ENCODE measurements around the gene TMEM117. TPM values are rescaled to one million over a fixed set of nuclear protein-coding genes. Genes with fewer than 3 reads are reported as not detected.

The TMEM117 gene
- total RNA-seq, 1 donor from 2014 or later, result 0.51 TPM

DNA sequence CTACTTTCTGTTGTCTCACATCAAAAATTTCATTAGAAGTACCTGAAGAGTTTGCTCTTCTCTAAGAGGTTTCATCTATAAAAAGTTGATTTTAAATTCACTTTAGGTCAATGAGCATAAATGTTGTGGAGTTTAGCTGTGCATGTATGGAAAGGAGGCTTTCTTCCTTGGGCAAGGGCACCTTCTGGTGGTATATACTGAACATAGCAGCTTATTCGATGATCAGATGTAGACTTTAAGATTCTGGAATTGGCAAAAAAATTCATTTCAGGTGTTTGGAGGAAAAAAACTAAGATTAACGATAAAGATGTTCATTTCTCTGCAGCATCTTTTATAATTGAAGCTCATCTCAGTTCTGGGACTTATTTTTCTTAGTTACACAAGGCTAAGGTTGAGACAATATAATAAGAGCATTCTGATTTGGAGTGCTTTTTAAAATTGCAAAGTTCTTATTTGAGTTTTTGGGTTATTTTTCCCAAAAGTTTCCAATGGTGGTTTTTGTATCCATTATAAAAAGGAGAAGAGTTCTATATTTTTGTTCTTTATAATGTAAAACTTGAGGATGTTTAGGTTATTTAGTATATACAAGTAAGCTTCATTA, 46.8 kb downstream of the TMEM117 start:
- intact Hi-C loops (cut with micrococcal nuclease), result loop anchor here (1.0 to 10.0 kb wide), 7 partner anchors 76 to 1398 kb away; partner anchors contain the start of genes IRAK4, PUS7L and TWF1

GRCh38 chr12:43883311-43883710, 47.4 kb downstream of the TMEM117 start:
- intact Hi-C loops (cut with micrococcal nuclease), result loop anchor here (2.0 to 10.0 kb wide), 3 partner anchors 155 to 1399 kb away; no protein-coding TSS in a partner anchor

GRCh38 chr12:43883748-43884147, 47.9 kb downstream of the TMEM117 start:
- intact Hi-C loops (cut with micrococcal nuclease), result loop anchor here (2.0 to 10.0 kb wide), 3 partner anchors 155 to 1399 kb away; no protein-coding TSS in a partner anchor

DNA sequence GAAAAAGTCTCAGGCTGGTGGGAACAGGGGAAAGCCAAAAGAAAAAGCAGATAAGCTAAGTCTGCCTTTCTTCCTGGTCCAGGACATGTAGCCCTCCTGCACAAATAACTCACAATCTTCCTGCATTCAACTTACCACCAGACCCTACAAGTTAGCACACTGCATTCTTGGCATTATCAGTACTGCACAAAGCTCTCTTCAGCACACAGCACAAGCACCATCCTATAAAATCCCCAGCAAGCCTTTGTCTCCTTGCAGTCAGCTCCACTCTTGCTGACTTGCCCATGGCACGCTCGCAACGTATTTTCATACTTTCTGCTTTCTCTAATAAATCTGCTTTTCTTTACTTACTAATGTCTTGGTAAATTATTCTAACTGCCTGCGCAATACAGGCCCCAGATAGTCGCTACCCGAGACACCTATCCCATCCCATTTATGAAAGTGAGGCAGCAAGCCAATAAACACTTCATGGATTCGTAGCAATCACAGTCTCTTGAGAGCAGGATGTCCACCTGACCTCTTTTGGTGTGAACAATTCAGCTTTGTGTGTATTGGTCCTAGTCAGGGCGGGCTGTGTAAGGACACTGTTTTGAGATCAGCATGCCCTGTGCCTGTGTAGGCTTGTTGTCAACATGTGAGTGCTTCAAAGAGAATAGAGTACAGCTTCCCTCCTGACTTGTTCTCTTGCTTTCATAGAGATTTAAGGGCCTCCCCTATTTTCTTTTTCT, 49.0 kb downstream of the TMEM117 start:
- intact Hi-C loops (cut with micrococcal nuclease), result loop anchor here (10.0 kb wide), 2 partner anchors 210 to 1400 kb away; no protein-coding TSS in a partner anchor

DNA sequence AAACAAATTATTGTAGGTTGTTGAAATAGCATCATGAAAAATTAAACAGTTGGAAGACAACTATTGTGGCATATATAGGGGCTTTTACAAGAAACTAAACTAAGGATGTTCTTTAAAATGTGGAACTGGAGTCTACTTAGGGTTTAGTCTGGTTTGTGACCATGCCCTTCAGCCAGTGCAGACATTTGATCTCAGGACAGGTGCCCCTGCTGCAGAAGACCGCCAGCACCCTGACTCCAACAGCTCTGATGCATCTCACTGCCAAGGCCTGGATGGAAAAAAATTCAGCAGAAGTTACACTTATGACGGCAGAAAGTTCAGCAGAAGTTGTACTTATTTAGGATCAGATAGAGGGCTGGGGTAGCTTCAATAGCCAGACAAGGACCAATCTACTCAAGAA, 51.5 kb downstream of the TMEM117 start:
- intact Hi-C loops (cut with micrococcal nuclease), result loop anchor here (10.0 kb wide), 2 partner anchors 213 to 1403 kb away; no protein-coding TSS in a partner anchor

- intact Hi-C loops (cut with micrococcal nuclease), result no loop called here
These were observed 56.1 kb downstream of the TMEM117 start for GRCh38 chr12:43891856-43892574.

DNA sequence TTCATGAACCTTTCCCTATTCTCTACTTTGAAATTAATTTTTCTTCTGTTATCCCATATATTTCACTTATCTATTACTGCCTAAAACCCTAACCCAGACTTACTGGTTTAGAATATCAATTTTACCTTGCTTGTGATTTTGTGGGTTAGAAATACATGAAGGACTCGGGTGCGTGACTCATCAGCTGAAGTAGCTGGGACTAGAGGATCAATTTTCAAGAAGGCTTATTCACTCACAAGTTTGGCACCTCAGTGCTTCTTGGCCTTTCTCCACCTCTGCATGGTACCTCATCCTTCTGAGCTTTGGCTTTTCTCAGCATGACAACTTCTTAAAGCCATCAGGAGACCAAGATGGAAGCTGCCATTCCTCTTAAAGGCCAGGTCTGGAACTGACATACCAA, 57.8 kb downstream of the TMEM117 start:
- intact Hi-C loops (cut with micrococcal nuclease), result no loop called here

DNA sequence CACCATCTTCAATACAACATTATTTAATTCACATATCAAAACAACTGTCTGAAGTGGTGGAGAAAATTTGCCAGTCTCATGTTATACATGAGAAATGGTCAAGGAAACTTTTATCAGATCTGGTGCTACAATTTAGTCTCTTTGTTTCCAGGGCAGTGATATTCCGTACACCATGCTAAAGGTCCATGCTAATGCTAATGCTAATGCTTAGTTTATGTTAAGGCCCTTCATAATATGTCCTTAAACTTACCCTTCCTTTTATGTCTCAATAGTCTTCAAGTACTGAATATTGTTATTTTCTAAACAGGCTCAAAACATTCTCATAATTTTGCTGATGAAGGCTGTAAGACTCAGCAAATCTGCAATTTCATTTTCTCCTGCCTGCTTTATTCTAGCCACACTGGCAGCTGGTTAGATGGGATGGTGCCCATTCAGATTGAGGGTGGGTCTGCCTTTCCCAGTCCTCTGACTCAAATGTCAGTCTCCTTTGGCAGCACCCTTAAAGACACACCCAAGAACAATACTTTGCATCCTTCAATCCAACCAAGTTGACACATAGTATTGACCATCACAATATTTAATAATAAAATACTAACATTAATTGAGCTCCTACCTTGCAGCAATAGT, 59.8 kb downstream of the TMEM117 start:
- intact Hi-C loops (cut with micrococcal nuclease), result no loop called here

DNA sequence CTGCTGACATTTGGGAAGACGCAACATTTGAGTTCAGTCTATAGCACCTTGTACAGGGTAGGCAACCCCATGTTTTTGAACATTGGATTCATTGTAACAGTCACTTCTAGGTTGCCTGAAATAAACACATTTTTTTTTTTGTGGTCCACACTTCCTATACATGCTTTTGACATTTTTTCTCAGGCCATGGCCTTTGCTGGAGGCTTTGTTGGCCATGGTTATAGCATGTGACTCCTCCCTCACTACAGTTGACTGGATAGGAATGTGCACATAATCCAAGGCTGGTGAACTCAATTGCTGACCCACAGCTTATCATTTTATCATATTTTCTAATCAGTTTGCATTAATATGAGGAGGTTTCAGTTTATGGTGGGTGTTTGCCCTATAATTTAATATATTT, 60.6 kb downstream of the TMEM117 start:
- intact Hi-C loops (cut with micrococcal nuclease), result no loop called here

DNA sequence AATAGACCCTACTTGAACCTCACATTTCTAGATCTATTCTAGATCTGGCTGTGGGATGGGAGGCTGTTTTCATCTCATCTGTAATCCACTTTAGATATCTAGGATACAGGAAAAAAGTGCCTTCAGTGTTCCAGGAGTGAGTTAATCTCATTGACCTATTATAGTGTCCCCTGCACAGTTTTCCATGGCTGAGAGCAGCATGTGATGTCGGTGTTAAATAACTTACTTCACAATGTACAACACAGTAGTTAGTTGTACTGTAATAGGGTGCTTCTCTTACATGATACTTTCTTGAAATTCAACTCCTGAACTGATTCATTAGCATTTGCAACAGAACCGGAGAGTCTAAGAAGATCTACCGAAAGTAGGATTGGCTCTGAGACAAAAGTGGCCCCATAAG, 62.6 kb downstream of the TMEM117 start:
- intact Hi-C loops (cut with micrococcal nuclease), result no loop called here

DNA sequence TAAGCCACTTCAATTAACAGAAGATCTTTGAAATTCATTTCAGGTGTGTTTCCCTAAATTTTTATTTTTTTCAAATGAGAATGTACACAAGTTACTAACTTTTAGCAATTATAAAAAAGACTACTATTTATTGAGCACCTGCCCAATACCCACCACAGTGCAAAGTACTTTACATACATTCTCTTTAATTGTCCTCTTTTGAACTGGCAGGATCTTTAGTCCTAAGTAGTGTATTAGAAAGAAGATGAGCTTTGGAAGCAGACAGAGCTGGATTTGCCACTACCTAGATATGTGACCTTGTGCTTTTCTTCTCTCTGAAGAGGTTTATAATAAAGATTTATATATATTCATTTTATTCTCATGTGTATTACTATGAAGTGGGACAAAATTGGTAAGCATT, 63.7 kb downstream of the TMEM117 start:
- intact Hi-C loops (cut with micrococcal nuclease), result no loop called here

- intact Hi-C loops (cut with micrococcal nuclease), result no loop called here
These were observed 67.8 kb downstream of the TMEM117 start for GRCh38 chr12:43903686-43904085.

DNA sequence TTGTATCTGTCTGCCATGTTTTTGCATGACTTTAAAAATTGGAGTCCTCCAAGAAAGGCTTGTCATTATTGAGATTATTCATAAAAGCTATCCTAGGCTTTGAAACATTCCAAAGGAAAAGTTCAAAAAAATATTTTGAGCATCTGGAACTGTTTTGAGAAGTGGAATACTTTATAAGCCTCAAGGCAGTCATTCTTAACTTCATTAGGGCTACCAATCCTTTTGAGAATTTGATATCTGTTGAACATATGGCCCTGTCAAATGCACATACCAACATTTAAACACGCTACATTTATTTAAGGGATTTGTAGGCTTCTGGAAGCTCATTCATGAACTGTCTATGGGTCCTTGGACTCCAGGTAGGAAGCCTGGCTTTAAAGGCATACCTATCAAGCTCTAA, 77.0 kb downstream of the TMEM117 start:
- intact Hi-C loops (cut with micrococcal nuclease), result no loop called here

DNA sequence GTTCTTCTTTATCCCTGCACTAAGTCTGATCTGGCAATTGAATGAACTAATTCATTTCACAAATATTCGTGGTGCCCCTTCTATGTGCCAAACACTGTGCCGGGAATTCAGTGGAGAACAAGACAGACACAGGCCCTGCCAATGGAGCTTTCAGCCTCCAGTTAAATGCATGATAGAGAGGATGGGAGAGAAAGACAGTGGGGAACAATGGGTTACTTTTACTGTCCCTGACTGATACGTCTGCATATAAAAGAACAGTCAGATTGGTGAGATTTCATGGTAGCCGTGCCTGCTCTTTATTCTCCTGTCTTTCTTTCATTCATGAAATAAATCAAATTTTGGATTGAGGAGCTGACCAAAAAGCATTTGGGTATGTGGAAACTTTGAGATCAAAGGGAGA, 78.5 kb downstream of the TMEM117 start:
- intact Hi-C loops (cut with micrococcal nuclease), result no loop called here

GRCh38 chr12:43914923-43915468, 79.1 kb downstream of the TMEM117 start:
- intact Hi-C loops (cut with micrococcal nuclease), result no loop called here

- intact Hi-C loops (cut with micrococcal nuclease), result no loop called here
These were observed 82.0 kb downstream of the TMEM117 start for GRCh38 chr12:43917896-43918295.

- intact Hi-C loops (cut with micrococcal nuclease), result no loop called here
These were observed 85.9 kb downstream of the TMEM117 start for GRCh38 chr12:43921666-43922337.

- intact Hi-C loops (cut with micrococcal nuclease), result no loop called here
These were observed 94.2 kb downstream of the TMEM117 start for GRCh38 chr12:43930032-43930431.

DNA sequence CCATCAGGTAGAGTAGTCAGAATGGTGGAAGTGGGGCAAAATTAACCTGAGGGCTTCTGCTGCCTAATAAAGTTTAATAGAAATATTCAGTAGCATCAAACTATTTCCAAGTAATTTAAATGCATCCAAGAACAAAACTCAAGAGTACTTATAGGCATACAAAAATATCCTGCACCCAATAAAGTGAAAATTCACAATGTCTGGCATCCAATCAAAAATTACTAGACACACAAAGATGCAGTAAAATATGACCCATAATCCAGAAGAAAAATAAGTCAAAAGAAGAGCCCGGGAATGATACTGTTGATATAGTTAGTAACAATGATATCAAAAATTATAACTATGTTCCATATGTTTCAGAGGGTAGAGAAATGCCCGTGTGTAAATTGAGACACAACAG, 95.3 kb downstream of the TMEM117 start:
- intact Hi-C loops (cut with micrococcal nuclease), result no loop called here

- intact Hi-C loops (cut with micrococcal nuclease), result no loop called here
These were observed 99.7 kb downstream of the TMEM117 start for GRCh38 chr12:43935581-43935980.

- intact Hi-C loops (cut with micrococcal nuclease), result no loop called here
These were observed 102.1 kb downstream of the TMEM117 start for GRCh38 chr12:43937947-43938346.

Data from T-helper 1 cell treated with Interleukin-12 subunit alpha and Interleukin-12 subunit beta and Interleukin-4 antibody, amounts not matched to agents 30 ng/mL and 1 ng/mL, for 36 hours (primary cell).